Activated CD8-positive, alpha-beta T cell treated with anti-CD3 and anti-CD28 coated beads, Interleukin-2, amount 10 ng/mL, durations not matched to agents 7 days and 5 days (primary cell): ENCODE results near the gene SPIRE2. TPM values are rescaled to one million over a fixed set of nuclear protein-coding genes. Genes with fewer than 3 reads are reported as not detected.
A peak's percentile ranks its signal among the peaks of the same experiment; 100 is the strongest.

Experiments used
- ATAC-seq: fragments of 150-1000 bp; cut with Tn5 transposase; one replicate; pipeline ENCODE4 v1.10.0; 2021; ENCODE audit warnings: moderate library complexity
- CTCF ChIA-PET: fragments of 350-600 bp; sonication (Branson Sonifier 250); formaldehyde crosslinking; loops from one replicate; lab custom pipeline; 2021; ENCODE audit warnings: antibody characterized with exemption; lab: Charles Lee
- POLR2A ChIA-PET: fragments of 350-600 bp; sonication (Branson Sonifier 250); formaldehyde crosslinking; loops from one replicate; lab custom pipeline; 2021; ENCODE audit warnings: antibody characterized with exemption; lab: Charles Lee
- DNase-seq: peaks from one replicate; pipeline ENCODE4 v3.0.0-alpha.2; 2020
- H3K27ac Mint-ChIP-seq: one replicate; pipeline ENCODE4 v1.8.0; 2021; ENCODE audit warnings: mild to moderate bottlenecking, mixed read lengths
- H3K27me3 Mint-ChIP-seq: one replicate; pipeline ENCODE4 v1.8.0; 2021; ENCODE audit warnings: low read depth, mixed read lengths
- H3K36me3 Mint-ChIP-seq: one replicate; pipeline ENCODE4 v1.8.0; 2021; ENCODE audit warnings: low read depth, mixed read lengths
- H3K4me1 Mint-ChIP-seq: one replicate; pipeline ENCODE4 v1.8.0; 2021; ENCODE audit warnings: low read depth, mixed read lengths
- H3K4me3 Mint-ChIP-seq: one replicate; pipeline ENCODE4 v1.8.0; 2021; ENCODE audit warnings: mild to moderate bottlenecking, mixed read lengths
- H3K9me3 Mint-ChIP-seq: one replicate; pipeline ENCODE4 v1.8.0; 2022; ENCODE audit warnings: mixed read lengths; ENCODE audit not compliant: insufficient read depth
- total RNA-seq, 2 experiments: library from RNA; stranded (reverse); gene quantifications; one replicate each; pipeline ENCODE4 v1.2.3, GENCODE V29; 2021

Gene SPIRE2
- total RNA-seq, 2 experiments from 2014 or later: 0.08 TPM; not detected in 1

DNA sequence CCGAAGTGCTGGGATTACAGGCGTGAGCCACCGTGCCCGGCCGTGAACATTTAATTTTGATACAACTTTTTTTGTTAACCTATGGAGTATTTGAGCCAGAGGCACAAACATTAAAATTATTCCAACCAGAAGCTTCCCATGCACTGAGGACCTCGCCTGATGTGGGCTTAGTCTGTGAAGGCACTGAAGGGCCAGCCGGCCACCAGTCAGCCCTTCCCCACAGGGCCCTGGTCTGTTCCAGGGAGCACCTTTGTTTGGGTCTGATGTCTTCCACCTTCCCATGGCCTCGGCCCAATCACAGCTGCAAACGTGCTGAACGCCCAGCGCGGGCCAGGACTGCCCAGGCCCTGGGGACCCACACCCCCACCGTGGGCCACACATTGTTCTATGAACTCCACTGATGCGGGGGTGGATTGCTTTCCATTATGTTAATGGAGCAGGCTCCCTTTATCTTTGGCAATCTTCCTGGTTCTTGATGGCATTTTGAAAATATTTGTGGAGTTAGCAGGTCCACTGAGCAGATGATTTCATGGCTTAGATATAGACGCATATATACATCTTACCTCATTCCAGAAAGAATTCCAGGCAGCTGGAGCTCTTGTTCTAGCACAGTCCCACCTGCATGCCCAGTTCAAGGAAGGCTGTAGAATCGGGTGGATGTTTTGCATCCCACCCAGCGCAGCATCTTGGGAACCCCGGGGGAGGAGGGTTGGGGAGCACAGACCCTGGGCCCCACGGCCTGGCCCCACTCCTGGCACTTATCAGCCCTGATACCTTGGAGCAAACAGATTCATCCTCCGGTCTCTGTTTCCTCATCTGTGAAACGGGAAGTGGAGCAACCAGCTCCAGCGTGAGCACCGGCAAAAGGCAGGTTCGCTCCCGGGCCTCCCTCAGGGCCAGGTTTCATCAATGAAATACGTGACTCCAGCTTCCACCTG, 14.5 kb downstream of the SPIRE2 start:
- POLR2A ChIA-PET: interaction anchor here (0.9 kb wide), 1 partner anchor 30 kb away, joined by 3 read pairs; the partner anchor contains the start of gene TCF25
- H3K27me3 Mint-ChIP-seq: peaks cover 19% of the 10 kb centered on the region

GRCh38 chr16:89843409-89844350, 15.4 kb downstream of the SPIRE2 start:
- POLR2A ChIA-PET: interaction anchor here (0.9 kb wide), 1 partner anchor 29 kb away, joined by 3 read pairs; the partner anchor contains the start of gene TCF25
- CTCF ChIA-PET: interaction anchor here (0.9 to 1.6 kb wide), 3 partner anchors 16 to 143 kb away, joined by 3 to 6 read pairs (median 3); no protein-coding TSS in a partner anchor
- Mint-ChIP-seq H3K27ac (no peak overlapping the region), H3K4me1 (peaks cover 43% of the 10 kb centered on the region), H3K9me3 (no peaks in the 10 kb centered on the region), H3K36me3 (peaks cover 3% of the 10 kb centered on the region), H3K27me3 (peaks cover 19% of the 10 kb centered on the region), H3K4me3 (no peak overlapping the region)
- no peak for ATAC-seq
- no peak for DNase-seq

More for the DNA sequence above, 14.5 kb downstream of the SPIRE2 start:
- Mint-ChIP-seq H3K27ac (no peak overlapping the region), H3K36me3 (peaks cover 3% of the 10 kb centered on the region), H3K4me1 (peaks cover 49% of the 10 kb centered on the region), H3K4me3 (no peak overlapping the region), H3K9me3 (no peaks in the 10 kb centered on the region)
- ATAC-seq: no peak
- CTCF ChIA-PET: interaction anchor here (1.2 kb wide), 1 partner anchor 142 kb away, joined by 3 read pairs; no protein-coding TSS in a partner anchor
- DNase-seq: no peak

DNA sequence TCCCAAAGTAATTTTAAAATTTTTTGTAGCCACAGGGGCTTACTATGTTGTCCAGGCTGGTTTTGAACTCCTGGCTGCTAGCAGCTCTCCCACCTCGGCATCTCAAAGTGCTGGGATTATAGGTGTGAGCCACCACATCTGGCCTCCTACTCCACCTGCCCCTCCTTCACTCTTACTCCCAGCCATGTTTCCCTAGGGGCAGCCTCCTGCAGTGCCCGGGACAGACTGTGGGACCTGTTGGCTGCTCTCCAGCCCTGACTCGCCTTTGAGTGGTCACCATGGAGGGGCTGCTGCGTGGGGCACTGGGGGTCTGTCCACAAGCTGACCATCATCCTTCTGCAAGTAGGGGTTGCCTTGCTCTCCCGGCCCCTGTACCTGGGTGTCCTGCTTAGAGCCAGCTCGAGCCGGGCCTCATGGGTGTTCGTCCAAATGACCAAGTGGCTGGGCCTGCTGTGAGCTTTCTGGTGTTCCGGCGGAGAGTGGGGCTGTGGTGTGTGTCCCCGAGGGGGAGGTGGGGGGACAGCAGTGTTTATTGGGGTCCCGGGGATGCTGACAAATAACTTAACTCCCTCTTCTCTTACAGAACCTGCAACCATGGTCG, 16.6 kb downstream of the SPIRE2 start:
- DNase-seq: no peak
- Mint-ChIP-seq H3K27ac (no peak overlapping the region), H3K4me3 (no peak overlapping the region), H3K36me3 (peaks cover 3% of the 10 kb centered on the region), H3K9me3 (no peaks in the 10 kb centered on the region), H3K27me3 (peaks cover 13% of the 10 kb centered on the region), H3K4me1 (peaks cover 35% of the 10 kb centered on the region)
- ChIA-PET POLR2A (interaction anchor here (1.0 kb wide), 1 partner anchor 29 kb away, joined by 3 read pairs; the partner anchor contains the start of gene TCF25), CTCF (interaction anchor here (1.5 to 1.6 kb wide), 2 partner anchors 15 to 16 kb away, joined by 3 to 6 read pairs; no protein-coding TSS in a partner anchor)
- no peak for ATAC-seq

- CTCF ChIA-PET: interaction anchor here (1.5 to 1.6 kb wide), 2 partner anchors 14 to 16 kb away, joined by 3 to 6 read pairs; no protein-coding TSS in a partner anchor
Observed at GRCh38 chr16:89845417-89845816, 17.1 kb downstream of the SPIRE2 start.

DNA sequence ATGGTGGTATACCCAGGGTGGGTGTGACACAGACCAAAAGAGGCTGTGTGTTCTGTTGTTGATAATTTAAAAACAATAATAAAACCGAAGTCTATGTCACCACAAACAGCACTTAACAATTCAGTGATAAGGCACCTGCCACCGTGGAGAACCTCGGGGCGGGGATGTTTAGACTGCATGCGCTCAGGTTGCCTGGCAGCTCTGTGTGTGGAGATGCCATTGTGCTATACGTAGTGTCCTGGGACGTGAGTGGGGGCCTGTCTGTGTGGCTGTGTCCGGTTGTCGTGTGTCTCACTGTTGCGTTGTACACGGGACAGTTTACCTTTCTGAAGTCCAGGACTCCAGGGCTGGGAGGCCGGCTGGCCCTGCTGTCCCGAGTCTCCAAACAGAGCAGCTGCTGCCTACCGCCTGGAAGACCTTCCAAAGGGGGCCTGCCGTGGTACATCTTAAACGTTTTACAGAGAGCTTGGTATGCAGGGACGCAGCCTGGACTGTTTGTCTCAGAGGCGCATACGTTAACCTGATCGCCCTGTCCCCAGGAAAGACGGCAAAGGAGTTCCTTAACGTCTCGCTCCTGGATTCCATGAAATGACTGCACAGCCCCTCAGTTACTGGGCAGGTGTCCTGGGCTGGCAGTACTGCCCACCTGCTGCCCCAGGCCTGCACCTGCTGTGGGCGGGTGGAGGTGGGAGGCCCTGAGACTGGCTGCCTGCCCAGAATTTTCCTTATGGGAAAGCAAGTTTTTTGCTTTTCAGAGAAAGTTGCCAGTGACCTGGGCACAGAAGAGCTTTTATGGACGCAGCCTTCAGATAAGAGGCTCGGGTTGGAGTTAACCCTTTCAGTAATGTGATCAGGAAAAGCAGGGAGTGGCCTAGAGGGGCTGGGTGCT, 19.0 kb downstream of the SPIRE2 start:
- Mint-ChIP-seq H3K27me3 (peaks cover 11% of the 10 kb centered on the region), H3K4me1 (peaks cover 22% of the 10 kb centered on the region), H3K36me3 (no peaks in the 10 kb centered on the region), H3K27ac (no peak overlapping the region), H3K4me3 (no peak overlapping the region), H3K9me3 (no peaks in the 10 kb centered on the region)
- ChIA-PET CTCF (no interaction called here), POLR2A (interaction anchor here (1.3 kb wide), 1 partner anchor 14 kb away, joined by 3 read pairs; no protein-coding TSS in a partner anchor)
- DNase-seq: no peak
- ATAC-seq: no peak

More at GRCh38 chr16:89845417-89845816, 17.1 kb downstream of the SPIRE2 start:
- Mint-ChIP-seq H3K4me1 (peaks cover 33% of the 10 kb centered on the region), H3K9me3 (no peaks in the 10 kb centered on the region), H3K4me3 (no peak overlapping the region), H3K36me3 (peaks cover 3% of the 10 kb centered on the region), H3K27me3 (peaks cover 11% of the 10 kb centered on the region), H3K27ac (no peak overlapping the region)
- POLR2A ChIA-PET: interaction anchor here (1.0 kb wide), 1 partner anchor 28 kb away, joined by 3 read pairs; the partner anchor contains the start of gene TCF25
- ATAC-seq: peak; percentile 25
- DNase-seq: peak; percentile 56

DNA sequence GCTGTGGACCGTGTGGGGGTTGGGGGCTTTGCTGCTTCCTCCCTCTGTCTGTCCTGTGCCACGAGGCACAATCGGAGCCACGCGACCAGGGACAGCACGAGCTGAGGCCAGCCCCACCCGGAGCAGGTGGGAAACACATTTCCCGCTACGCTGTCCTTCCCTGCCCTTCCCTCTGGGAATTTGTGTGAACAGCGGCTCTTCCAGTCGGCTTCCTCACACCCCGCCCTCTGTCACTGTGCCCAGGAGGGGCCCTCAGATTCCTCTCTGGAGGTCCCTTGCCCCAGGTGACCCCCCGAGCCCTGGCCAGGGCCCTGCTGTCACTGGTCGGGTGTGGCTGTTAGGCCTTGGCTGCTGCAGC, 19.6 kb downstream of the SPIRE2 start:
- peaks cover 20% of the 10 kb centered on the region for H3K4me1 Mint-ChIP-seq
- no peak overlapping the region for H3K27ac Mint-ChIP-seq
- no peaks in the 10 kb centered on the region for H3K9me3 Mint-ChIP-seq
- ATAC-seq (no peak), DNase-seq (no peak)
- CTCF ChIA-PET: no interaction called here
- POLR2A ChIA-PET: no interaction called here
- no peaks in the 10 kb centered on the region for H3K36me3 Mint-ChIP-seq
- no peak overlapping the region for H3K4me3 Mint-ChIP-seq
- H3K27me3 Mint-ChIP-seq: peaks cover 7% of the 10 kb centered on the region

DNA sequence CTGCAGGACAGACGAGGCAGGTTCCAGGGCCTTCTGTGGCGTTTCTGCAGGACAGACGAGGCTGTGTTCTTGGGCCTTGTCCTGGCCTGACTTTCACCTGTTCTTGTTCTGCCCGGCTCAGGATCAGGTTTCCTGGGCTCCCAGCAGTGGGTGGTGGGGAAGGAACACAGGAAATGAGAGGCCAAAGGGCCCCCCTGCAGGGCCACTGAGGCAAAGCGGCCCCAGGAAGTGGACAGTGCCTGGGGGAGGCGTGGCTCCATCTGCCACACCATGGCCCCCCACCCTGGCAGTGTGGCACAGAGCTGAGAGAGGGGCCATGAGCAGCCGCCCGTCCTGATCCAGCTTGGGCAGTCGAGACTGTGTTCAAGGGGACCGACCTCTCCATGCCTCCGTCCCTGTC, 20.7 kb downstream of the SPIRE2 start:
- Mint-ChIP-seq H3K4me3 (no peak overlapping the region), H3K36me3 (no peaks in the 10 kb centered on the region), H3K27me3 (peaks cover 7% of the 10 kb centered on the region), H3K4me1 (peaks cover 20% of the 10 kb centered on the region), H3K27ac (no peak overlapping the region), H3K9me3 (no peaks in the 10 kb centered on the region)
- ChIA-PET CTCF (no interaction called here), POLR2A (no interaction called here)
- DNase-seq (no peak), ATAC-seq (no peak)

GRCh38 chr16:89853306-89853993, 25.2 kb downstream of the SPIRE2 start:
- POLR2A ChIA-PET: no interaction called here
- Mint-ChIP-seq H3K4me1 (no peaks in the 10 kb centered on the region), H3K36me3 (no peaks in the 10 kb centered on the region), H3K27me3 (no peaks in the 10 kb centered on the region), H3K4me3 (no peak overlapping the region), H3K9me3 (no peaks in the 10 kb centered on the region), H3K27ac (no peak overlapping the region)
- CTCF ChIA-PET: interaction anchor here (0.7 kb wide), 2 partner anchors 113 to 147 kb away, joined by 3 to 4 read pairs; no protein-coding TSS in a partner anchor
- ATAC-seq (no peak), DNase-seq (no peak)

GRCh38 chr16:89855301-89855945, 27.1 kb downstream of the SPIRE2 start:
- no peak overlapping the region for H3K4me3 Mint-ChIP-seq
- ChIA-PET POLR2A (no interaction called here), CTCF (no interaction called here)
- no peak overlapping the region for H3K27ac Mint-ChIP-seq
- H3K9me3 Mint-ChIP-seq: no peaks in the 10 kb centered on the region
- peaks cover under 1% of the 10 kb centered on the region for H3K4me1 Mint-ChIP-seq
- no peaks in the 10 kb centered on the region for H3K36me3 Mint-ChIP-seq
- ATAC-seq (no peak), DNase-seq (no peak)
- H3K27me3 Mint-ChIP-seq: no peaks in the 10 kb centered on the region
